H54 (cell line): ENCODE results near the gene NDUFA8.

Source experiments
- DNase-seq: peaks from one replicate; pipeline ENCODE4 v3.0.0; 2011; ENCODE audit warnings: low spot score, mixed read lengths; ENCODE audit not compliant: insufficient read length
- FAIRE-seq: peaks from 3 replicates; lab custom pipeline; 2011; peaks lifted over from hg19 to GRCh38; lab: Jason Lieb, UNC
- POLR2A ChIP-seq: IDR thresholded peaks from 2 replicates; pipeline ENCODE4 v1.6.1; 2011; ENCODE audit warnings: low read depth, mild to moderate bottlenecking, low read length

NDUFA8 gene

GRCh38 chr9:122159026-122159924 lies at the start of gene NDUFA8, which contains the start of gene MORN5:
NDUFA8 (minus strand) TSS chr9:122159779; CDS start chr9:122159677, 102 bp downstream.
MORN5 (plus strand) TSS chr9:122159908; CDS start chr9:122159973, 65 bp downstream.
- peak; percentile 98 for TF ChIP-seq POLR2A
- FAIRE-seq, result peak; percentile 97
- peak; percentile 100 for DNase-seq

- no peak for FAIRE-seq
- no peak for DNase-seq
- TF ChIP-seq POLR2A, result no peak
Measured at GRCh38 chr9:122207096-122207495, 47.5 kb upstream of the NDUFA8 start.

GRCh38 chr9:122206118-122207046 lies 46.8 kb upstream of the NDUFA8 start:
- no peak for TF ChIP-seq POLR2A
- DNase-seq (peak; percentile 62), FAIRE-seq (no peak)

GRCh38 chr9:122205176-122205575 lies 45.6 kb upstream of the NDUFA8 start:
- no peak for FAIRE-seq
- no peak for TF ChIP-seq POLR2A
- DNase-seq, result no peak

- DNase-seq (no peak), FAIRE-seq (no peak)
- TF ChIP-seq POLR2A, result no peak
Measured at GRCh38 chr9:122204491-122204890, 44.9 kb upstream of the NDUFA8 start.

GRCh38 chr9:122204055-122204454 lies 44.5 kb upstream of the NDUFA8 start:
- no peak for FAIRE-seq
- DNase-seq, result no peak
- no peak for TF ChIP-seq POLR2A

GRCh38 chr9:122202111-122202510 lies 42.5 kb upstream of the NDUFA8 start:
- TF ChIP-seq POLR2A, result no peak
- no peak for FAIRE-seq
- no peak for DNase-seq

GRCh38 chr9:122201641-122202040 lies 42.1 kb upstream of the NDUFA8 start:
- no peak for FAIRE-seq
- TF ChIP-seq POLR2A, result no peak
- peak; percentile 90 for DNase-seq

- peak; percentile 99 for DNase-seq
- FAIRE-seq, result peak; percentile 88
- no peak for TF ChIP-seq POLR2A
Measured at GRCh38 chr9:122200960-122201595, 41.5 kb upstream of the NDUFA8 start.

- peak; percentile 4; the same call in 1 of the 2 replicates for TF ChIP-seq POLR2A
- DNase-seq (no peak), FAIRE-seq (no peak)
Measured at GRCh38 chr9:122197882-122198281, 38.3 kb upstream of the NDUFA8 start.

GRCh38 chr9:122197426-122197825 lies 37.8 kb upstream of the NDUFA8 start:
- FAIRE-seq, result no peak
- DNase-seq, result no peak
- no peak for TF ChIP-seq POLR2A

- no peak for DNase-seq
- FAIRE-seq, result no peak
- no peak for TF ChIP-seq POLR2A
Measured at GRCh38 chr9:122195875-122196274, 36.3 kb upstream of the NDUFA8 start.

GRCh38 chr9:122193651-122194050 lies 34.1 kb upstream of the NDUFA8 start:
- TF ChIP-seq POLR2A, result no peak
- FAIRE-seq (no peak), DNase-seq (no peak)
